H9 (cell line): ENCODE data around the gene FBXO34. TPM values are rescaled to one million over a fixed set of nuclear protein-coding genes. Genes with fewer than 3 reads are reported as not detected.

ENCODE experiments used
- DNase-seq: peaks from one replicate; pipeline ENCODE4 v3.0.0-alpha.2; 2017
- H2AFZ ChIP-seq: one replicate; pipeline ENCODE4 v1.6.1; 2013; ENCODE audit warnings: mild to moderate bottlenecking, low read length, control low read depth, moderate library complexity
- H2AK5ac ChIP-seq: 2 replicates; pipeline ENCODE4 v1.6.1; 2013; ENCODE audit warnings: low read length, control low read depth, mixed read lengths; ENCODE audit not compliant: insufficient read length
- H2BK120ac ChIP-seq: one replicate; pipeline ENCODE4 v1.6.1; 2013; ENCODE audit warnings: low read depth, mild to moderate bottlenecking, low read length, control low read depth, inconsistent platforms; ENCODE audit not compliant: poor library complexity, severe bottlenecking
- H2BK12ac ChIP-seq: 2 replicates; pipeline ENCODE4 v1.6.1; 2013; ENCODE audit warnings: low read length, control low read depth, mixed read lengths, low read depth; ENCODE audit not compliant: insufficient read length
- H2BK15ac ChIP-seq: 2 replicates; pipeline ENCODE4 v1.6.1; 2013; ENCODE audit warnings: low read depth, low read length, control low read depth
- H2BK20ac ChIP-seq: one replicate; pipeline ENCODE4 v1.6.1; 2013; ENCODE audit warnings: low read depth, mild to moderate bottlenecking, low read length, control low read depth, inconsistent platforms; ENCODE audit not compliant: poor library complexity, severe bottlenecking
- H2BK5ac ChIP-seq: 2 replicates; pipeline ENCODE4 v1.6.1; 2013; ENCODE audit warnings: low read length, control low read depth, mixed read lengths; ENCODE audit not compliant: insufficient read length
- H3K14ac ChIP-seq: 2 replicates; pipeline ENCODE4 v1.6.1; 2013; ENCODE audit warnings: low read length, control low read depth; ENCODE audit not compliant: insufficient read depth
- H3K18ac ChIP-seq: 2 replicates; pipeline ENCODE4 v1.6.1; 2013; ENCODE audit warnings: low read depth, mild to moderate bottlenecking, mixed read lengths, low read length, control low read depth; ENCODE audit not compliant: insufficient read length
- H3K23ac ChIP-seq: 2 replicates; pipeline ENCODE4 v1.6.1; 2013; ENCODE audit warnings: low read length, control low read depth, mixed read lengths, low read depth; ENCODE audit not compliant: insufficient read length
- H3K23me2 ChIP-seq: 2 replicates; pipeline ENCODE4 v1.6.1; 2013; ENCODE audit warnings: low read depth, mild to moderate bottlenecking, mixed read lengths, low read length, control low read depth; ENCODE audit not compliant: insufficient read length, poor library complexity, severe bottlenecking
- H3K27ac ChIP-seq: 2 replicates; pipeline ENCODE4 v1.5.1; 2013; ENCODE audit warnings: low read length, control low read depth, mixed read lengths, low read depth; ENCODE audit not compliant: insufficient read length
- H3K27me3 ChIP-seq: 2 replicates; pipeline ENCODE4 v1.6.1; 2013; ENCODE audit warnings: low read length, control low read depth, inconsistent platforms; ENCODE audit not compliant: insufficient read depth
- H3K4ac ChIP-seq: 2 replicates; pipeline ENCODE4 v1.6.1; 2013; ENCODE audit warnings: low read depth, mild to moderate bottlenecking, control low read depth, inconsistent platforms, low read length, moderate library complexity
- H3K4me1 ChIP-seq: 2 replicates; pipeline ENCODE4 v1.6.1; 2013; ENCODE audit warnings: low read length, control low read depth, inconsistent platforms; ENCODE audit not compliant: insufficient read depth
- H3K4me2 ChIP-seq: 2 replicates; pipeline ENCODE4 v1.6.1; 2013; ENCODE audit warnings: low read length, control low read depth, mixed read lengths; ENCODE audit not compliant: insufficient read length, insufficient read depth
- H3K56ac ChIP-seq: 2 replicates; pipeline ENCODE4 v1.6.1; 2013; ENCODE audit warnings: low read depth, mild to moderate bottlenecking, mixed read lengths, low read length, control low read depth; ENCODE audit not compliant: insufficient read length
- H3K79me1 ChIP-seq: 2 replicates; pipeline ENCODE4 v1.6.1; 2013; ENCODE audit warnings: low read depth, mild to moderate bottlenecking, moderate library complexity, low read length, control low read depth, inconsistent platforms; ENCODE audit not compliant: insufficient read depth, poor library complexity, severe bottlenecking
- H3K79me2 ChIP-seq: 2 replicates; pipeline ENCODE4 v1.6.1; 2013; ENCODE audit warnings: low read length, control low read depth, inconsistent platforms; ENCODE audit not compliant: insufficient read depth
- H3K9ac ChIP-seq: 2 replicates; pipeline ENCODE4 v1.6.1; 2013; ENCODE audit warnings: low read length, control low read depth, mixed read lengths; ENCODE audit not compliant: insufficient read length; ENCODE audit errors: extremely low read depth
- H3K9me3 ChIP-seq: one replicate; pipeline ENCODE4 v1.6.1; 2013; ENCODE audit warnings: low read depth, low read length, inconsistent platforms; ENCODE audit not compliant: control insufficient read depth
- H3T11ph ChIP-seq: one replicate; pipeline ENCODE4 v1.6.1; 2013; ENCODE audit warnings: mild to moderate bottlenecking, low read length, control low read depth, inconsistent platforms
- H4K20me1 ChIP-seq: one replicate; pipeline ENCODE4 v1.6.1; 2013; ENCODE audit not compliant: control insufficient read depth, insufficient read length, insufficient read depth
- H4K5ac ChIP-seq: 2 replicates; pipeline ENCODE4 v1.6.1; 2013; ENCODE audit warnings: low read depth, mild to moderate bottlenecking, mixed read lengths, low read length, control low read depth; ENCODE audit not compliant: insufficient read length
- H4K8ac ChIP-seq: replicated peaks from 2 replicates; pipeline ENCODE4 v1.6.1; 2013; ENCODE audit warnings: low read length, control low read depth, mixed read lengths, low read depth; ENCODE audit not compliant: insufficient read length
- H4K91ac ChIP-seq: 2 replicates; pipeline ENCODE4 v1.6.1; 2013; ENCODE audit warnings: low read depth, mild to moderate bottlenecking, moderate library complexity, mixed read lengths, low read length, control low read depth; ENCODE audit not compliant: insufficient read length
- H3K27ac Mint-ChIP-seq, 3 experiments: 2 replicates in 2 of 3; 3 replicates in 1 of 3; pipeline ENCODE4 v1.8.0; 2020 to 2021; ENCODE audit warnings: mixed read lengths in 3 of 3, mild to moderate bottlenecking in 1 of 3, moderate library complexity in 1 of 3
- H3K27me3 Mint-ChIP-seq: 2 replicates; pipeline ENCODE4 v1.8.0; 2021; ENCODE audit warnings: low read depth, mild to moderate bottlenecking, moderate library complexity, mixed read lengths
- H3K36me3 Mint-ChIP-seq, 3 experiments: 2 replicates in 2 of 3; 3 replicates in 1 of 3; pipeline ENCODE4 v1.8.0; 2020 to 2021; ENCODE audit warnings: low read depth in 3 of 3, mixed read lengths in 3 of 3; ENCODE audit not compliant: insufficient read depth in 1 of 3
- H3K4me1 Mint-ChIP-seq, 2 experiments: 2 replicates each; pipeline ENCODE4 v1.8.0; 2020; ENCODE audit warnings: mixed read lengths in 2 of 2
- H3K4me3 Mint-ChIP-seq, 2 experiments: 2 replicates in 1 of 2; 3 replicates in 1 of 2; pipeline ENCODE4 v1.8.0; 2020 to 2021; ENCODE audit warnings: mild to moderate bottlenecking in 2 of 2, mixed read lengths in 2 of 2, moderate library complexity in 1 of 2
- H3K9me3 Mint-ChIP-seq, 2 experiments: 2 replicates in 1 of 2; 3 replicates in 1 of 2; pipeline ENCODE4 v1.8.0; 2020; ENCODE audit warnings: mild to moderate bottlenecking in 2 of 2, mixed read lengths in 2 of 2, moderate library complexity in 1 of 2
- CTCF ChIP-seq: fragments of 200-600 bp; sonication (generic); conservative IDR thresholded peaks from 3 replicates; pipeline ENCODE4 v1.8.0; 2021; ENCODE audit warnings: antibody characterized with exemption, mild to moderate bottlenecking
- WGBS: extraction: QIAGEN DNeasy Blood & Tissue Kit; methylation state at CpG from one replicate; pipeline ENCODE4 v1.1.7; 2013; ENCODE audit warnings: missing lambda C conversion rate, low lambda C conversion rate, mixed read lengths; ENCODE audit not compliant: insufficient read length; ENCODE audit errors: extremely low coverage; 5-methylcytosine and 5-hydroxymethylcytosine counted together
- total RNA-seq: library from RNA; stranded (reverse); gene quantifications from 2 replicates; pipeline ENCODE4 v1.2.1, GENCODE V29; 2021

Gene FBXO34
- total RNA-seq, 1 experiment from 2014 or later: 12.0 TPM

- H3T11ph ChIP-seq: no peak overlapping the region
- no peak overlapping the region for H2AK5ac ChIP-seq
- Mint-ChIP-seq H3K36me3 (peaks cover 14 to 48% (median 40%) of the 10 kb centered on the region in 3 experiments; a peak in 6 of 7 replicates), H3K4me3 (no peak overlapping the region), H3K27ac (no peak overlapping the region), H3K4me1 (no peaks in the 10 kb centered on the region), H3K27me3 (no peaks in the 10 kb centered on the region), H3K9me3 (no peaks in the 10 kb centered on the region)
- H3K79me1 ChIP-seq: no peaks in the 10 kb centered on the region
- H4K5ac ChIP-seq: no peak overlapping the region
- no peak overlapping the region for H3K14ac ChIP-seq
- no peak overlapping the region for H2BK12ac ChIP-seq
- H3K18ac ChIP-seq: no peak overlapping the region
- no peaks in the 10 kb centered on the region for H3K4me1 ChIP-seq
- TF ChIP-seq CTCF: no peak
- no peak overlapping the region for H2AFZ ChIP-seq
- no peak overlapping the region for H3K27ac ChIP-seq
- no peak overlapping the region for H2BK120ac ChIP-seq
- no peaks in the 10 kb centered on the region for H3K27me3 ChIP-seq
- H3K23ac ChIP-seq: no peak overlapping the region
- no peak overlapping the region for H2BK15ac ChIP-seq
- no peak overlapping the region for H3K4ac ChIP-seq
- no peak overlapping the region for H3K4me2 ChIP-seq
- no peaks in the 10 kb centered on the region for H3K23me2 ChIP-seq
- WGBS: no CpG with 5 or more reads among the region's 7 CpGs
- no peak overlapping the region for H4K8ac ChIP-seq
- no peak overlapping the region for H3K56ac ChIP-seq
- DNase-seq: no peak
- H4K20me1 ChIP-seq: no peaks in the 10 kb centered on the region
- H3K9ac ChIP-seq: no peak overlapping the region
- H3K9me3 ChIP-seq: no peaks in the 10 kb centered on the region
- no peak overlapping the region for H2BK20ac ChIP-seq
- no peak overlapping the region for H2BK5ac ChIP-seq
- H4K91ac ChIP-seq: no peak overlapping the region
- no peaks in the 10 kb centered on the region for H3K79me2 ChIP-seq
Observed at GRCh38 chr14:55372825-55373224, 101.6 kb downstream of the FBXO34 start.
